H1 (cell line): ENCODE results near the gene DCXR. TPM values are rescaled to one million over a fixed set of nuclear protein-coding genes. Genes with fewer than 3 reads are reported as not detected.

Experiments used
- KDM1A ChIP-seq: fragments of 200-600, 300-600 bp; sonication (generic); IDR thresholded peaks from 2 replicates; pipeline ENCODE4 v1.7.1; 2016; ENCODE audit warnings: mild to moderate bottlenecking, low read length, borderline replicate concordance
- POLR2A ChIP-seq, 2 experiments: IDR thresholded peaks; 1 replicate in 1 of 2; 2 replicates in 1 of 2; pipeline ENCODE4 v1.6.1; 2011; ENCODE audit warnings: low read depth in 2 of 2, low read length in 2 of 2, mild to moderate bottlenecking in 2 of 2; ENCODE audit errors: control extremely low read depth in 1 of 2
- RNF2 ChIP-seq: fragments of 200-900, 300-1000 bp; sonication (generic); IDR thresholded peaks from 2 replicates; pipeline ENCODE4 v1.7.1; 2016; ENCODE audit warnings: borderline replicate concordance, low read depth, mild to moderate bottlenecking, antibody characterized with exemption, low read length; ENCODE audit not compliant: poor library complexity, severe bottlenecking; ENCODE audit errors: missing control alignments
- TEAD4 ChIP-seq: IDR thresholded peaks from 2 replicates; pipeline ENCODE4 v1.6.1; 2012; ENCODE audit warnings: low read depth, low read length, inconsistent platforms, mixed read lengths
- polyA plus RNA-seq, 7 experiments: library from polyadenylated mRNA; depleted of rRNA in 3 of 7; stranded (reverse) in 5 of 7; unstranded in 2 of 7; fragments of >200 nt in 5 of 7; fragments of 200-250 nt in 2 of 7; gene quantifications; 1 replicate in 5 of 7; 2 replicates in 1 of 7; 4 replicates in 1 of 7; pipeline versions ENCODE4 v1.2.1 to v1.2.3, GENCODE V29; 2011 to 2013; ENCODE audit warnings: missing spikeins in 2 of 7, mixed read lengths in 2 of 7
- total RNA-seq: library from RNA; stranded (reverse); fragmentation: NEBNext Ultra II Directional; extraction: Animal tissue kit (Norgen Biotek cat#: 25700); gene quantifications from 2 replicates; pipeline ENCODE4 v1.2.1, GENCODE V29; 2021
- TF ChIP-seq, protein P1 (sequence below): IDR thresholded peaks from 2 replicates; pipeline ENCODE4 v1.6.1; 2011; ENCODE audit warnings: low read length, improper control_type of control experiment

Gene DCXR
- total and polyA plus RNA-seq, 2 of the 8 experiments (the other 6 are each of a cell fraction or from before 2014, with no cell fraction given) = 96.3 to 212 TPM

- no peak for TF ChIP-seq RNF2
- no peak for TF ChIP-seq POLR2A (IDR thresholded peaks at IDR 0.05; ENCODE audit: control extremely low read depth in 1 of 2, low read depth in 2 of 2, low read length in 2 of 2)
- TF ChIP-seq, protein P1, sequence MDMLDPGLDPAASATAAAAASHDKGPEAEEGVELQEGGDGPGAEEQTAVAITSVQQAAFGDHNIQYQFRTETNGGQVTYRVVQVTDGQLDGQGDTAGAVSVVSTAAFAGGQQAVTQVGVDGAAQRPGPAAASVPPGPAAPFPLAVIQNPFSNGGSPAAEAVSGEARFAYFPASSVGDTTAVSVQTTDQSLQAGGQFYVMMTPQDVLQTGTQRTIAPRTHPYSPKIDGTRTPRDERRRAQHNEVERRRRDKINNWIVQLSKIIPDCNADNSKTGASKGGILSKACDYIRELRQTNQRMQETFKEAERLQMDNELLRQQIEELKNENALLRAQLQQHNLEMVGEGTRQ = no peak
- no peak for TF ChIP-seq KDM1A
- TF ChIP-seq TEAD4 = no peak
- TF ChIP-seq, all 59 proteins: peak for 0
These were observed 24.2 kb downstream of the DCXR start (continued) for GRCh38 chr17:82013341-82013740.
